ENCODE data around the gene CUL3. TPM values are rescaled to one million over a fixed set of nuclear protein-coding genes. Genes with fewer than 3 reads are reported as not detected.

The CUL3 gene
- total RNA-seq, 1 donor from 2014 or later = 83.6 TPM

- no peaks in the 10 kb centered on the region for H3K9me3 Mint-ChIP-seq (ENCODE audit: unreplicated experiment)
- no peak overlapping the region for H3K27ac Mint-ChIP-seq (ENCODE audit: unreplicated experiment)
- no peaks in the 10 kb centered on the region for H3K27me3 Mint-ChIP-seq (ENCODE audit: unreplicated experiment)
- no peak overlapping the region for H3K4me3 Mint-ChIP-seq (ENCODE audit: unreplicated experiment)
- peaks cover 44% of the 10 kb centered on the region for H3K36me3 Mint-ChIP-seq (ENCODE audit: unreplicated experiment)
- DNase-seq (ENCODE audit: extremely low spot score, unreplicated experiment) = no peak
- peaks cover 2% of the 10 kb centered on the region for H3K4me1 Mint-ChIP-seq (ENCODE audit: unreplicated experiment)
- TF ChIP-seq CTCF (IDR thresholded peaks at IDR 0.05) = no peak
Measured at GRCh38 chr2:224479826-224480225, 105.3 kb downstream of the CUL3 start.

DNA sequence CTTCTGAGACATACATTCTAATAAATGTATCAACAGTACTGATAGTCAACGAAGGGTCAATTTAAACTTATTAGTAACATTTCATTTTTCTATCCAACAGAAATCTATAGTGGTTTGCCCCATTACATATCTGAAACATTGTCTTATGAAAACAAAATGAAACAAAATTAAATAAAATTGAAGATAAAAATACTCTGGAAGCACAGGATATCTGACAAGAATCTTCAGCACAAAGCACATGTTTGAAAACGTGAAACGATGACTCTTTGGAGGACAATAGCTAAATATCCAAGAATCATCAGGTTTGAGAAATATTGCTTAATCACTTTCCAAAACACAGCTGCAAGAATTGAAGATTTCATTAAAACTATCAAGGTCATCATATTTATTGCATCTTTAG lies 112.3 kb downstream of the CUL3 start:
- Mint-ChIP-seq H3K27me3 (ENCODE audit: unreplicated experiment) (no peaks in the 10 kb centered on the region), H3K36me3 (ENCODE audit: unreplicated experiment) (peaks cover 42% of the 10 kb centered on the region), H3K27ac (ENCODE audit: unreplicated experiment) (no peak overlapping the region), H3K4me3 (ENCODE audit: unreplicated experiment) (no peak overlapping the region), H3K4me1 (ENCODE audit: unreplicated experiment) (no peaks in the 10 kb centered on the region), H3K9me3 (ENCODE audit: unreplicated experiment) (no peaks in the 10 kb centered on the region)
- TF ChIP-seq CTCF (IDR thresholded peaks at IDR 0.05) = no peak
- no peak for DNase-seq (ENCODE audit: extremely low spot score, unreplicated experiment)

DNA sequence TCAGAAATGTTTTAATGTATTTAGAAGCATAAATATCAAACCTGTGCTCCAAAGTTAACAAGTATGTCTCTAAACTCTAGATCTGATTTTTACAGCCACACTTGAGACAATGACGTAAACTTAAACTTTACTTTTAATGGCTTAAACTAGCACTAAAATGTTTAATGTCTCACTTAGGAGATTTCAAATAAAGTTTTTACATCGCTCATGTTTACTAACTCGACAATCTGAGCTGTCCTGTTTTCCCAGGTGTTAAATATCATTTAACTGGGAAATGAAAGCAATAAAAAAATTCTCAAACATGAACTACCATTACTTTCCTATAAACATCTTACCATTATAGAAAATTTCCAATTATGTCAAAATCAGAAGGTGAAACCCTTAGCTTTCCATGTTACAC lies 113.0 kb downstream of the CUL3 start:
- Mint-ChIP-seq H3K27me3 (ENCODE audit: unreplicated experiment) (no peaks in the 10 kb centered on the region), H3K4me3 (ENCODE audit: unreplicated experiment) (no peak overlapping the region), H3K27ac (ENCODE audit: unreplicated experiment) (no peak overlapping the region), H3K9me3 (ENCODE audit: unreplicated experiment) (no peaks in the 10 kb centered on the region), H3K36me3 (ENCODE audit: unreplicated experiment) (peaks cover 35% of the 10 kb centered on the region), H3K4me1 (ENCODE audit: unreplicated experiment) (no peaks in the 10 kb centered on the region)
- DNase-seq (ENCODE audit: extremely low spot score, unreplicated experiment) = no peak
- TF ChIP-seq CTCF (IDR thresholded peaks at IDR 0.05) = no peak

DNA sequence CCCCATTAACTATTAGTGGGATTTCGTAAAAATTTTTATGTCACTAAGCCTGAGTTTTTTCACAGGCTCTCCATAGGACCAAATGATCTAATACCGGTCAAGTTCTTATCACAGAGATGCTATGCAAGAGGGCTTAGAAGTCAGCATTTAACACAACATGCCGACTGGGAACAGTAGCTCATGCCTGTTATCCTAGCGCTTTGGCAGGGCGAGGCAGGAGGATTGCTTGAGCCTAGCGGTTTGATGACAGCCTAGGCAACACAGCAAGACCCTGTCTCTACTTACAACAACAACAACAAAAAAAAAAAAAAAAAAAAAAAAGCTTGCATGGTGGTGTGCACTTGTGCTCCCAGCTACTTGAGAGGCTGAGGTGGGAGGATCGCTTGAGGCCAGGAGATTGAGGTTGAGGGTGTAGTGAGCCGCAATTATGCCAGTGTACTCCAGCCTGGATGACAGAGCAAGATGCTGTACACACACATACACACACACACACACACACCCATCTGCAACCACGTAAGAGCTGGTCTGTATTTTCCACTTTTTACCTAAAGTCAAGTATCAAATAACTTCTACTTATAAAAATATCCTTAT lies 115.7 kb downstream of the CUL3 start:
- no peak overlapping the region for H3K4me3 Mint-ChIP-seq (ENCODE audit: unreplicated experiment)
- H3K27me3 Mint-ChIP-seq (ENCODE audit: unreplicated experiment) = no peaks in the 10 kb centered on the region
- H3K36me3 Mint-ChIP-seq (ENCODE audit: unreplicated experiment) = peaks cover 19% of the 10 kb centered on the region

More for the DNA sequence above, 115.7 kb downstream of the CUL3 start:
- H3K9me3 Mint-ChIP-seq (ENCODE audit: unreplicated experiment) = peaks cover 4% of the 10 kb centered on the region
- H3K27ac Mint-ChIP-seq (ENCODE audit: unreplicated experiment) = no peak overlapping the region
- TF ChIP-seq CTCF (IDR thresholded peaks at IDR 0.05) = no peak
- H3K4me1 Mint-ChIP-seq (ENCODE audit: unreplicated experiment) = no peaks in the 10 kb centered on the region
- DNase-seq (ENCODE audit: extremely low spot score, unreplicated experiment) = no peak

Measured in osteocyte (in vitro differentiated cells).